LNCAP (cell line): ENCODE measurements around the gene GPER1.

Experiments used
- TF ChIP-seq, protein P1 (sequence below): fragments of 450-650 bp; IDR thresholded peaks from 2 replicates; pipeline ENCODE4 v1.5.1; 2017; ENCODE audit warnings: mild to moderate bottlenecking

Gene GPER1

DNA sequence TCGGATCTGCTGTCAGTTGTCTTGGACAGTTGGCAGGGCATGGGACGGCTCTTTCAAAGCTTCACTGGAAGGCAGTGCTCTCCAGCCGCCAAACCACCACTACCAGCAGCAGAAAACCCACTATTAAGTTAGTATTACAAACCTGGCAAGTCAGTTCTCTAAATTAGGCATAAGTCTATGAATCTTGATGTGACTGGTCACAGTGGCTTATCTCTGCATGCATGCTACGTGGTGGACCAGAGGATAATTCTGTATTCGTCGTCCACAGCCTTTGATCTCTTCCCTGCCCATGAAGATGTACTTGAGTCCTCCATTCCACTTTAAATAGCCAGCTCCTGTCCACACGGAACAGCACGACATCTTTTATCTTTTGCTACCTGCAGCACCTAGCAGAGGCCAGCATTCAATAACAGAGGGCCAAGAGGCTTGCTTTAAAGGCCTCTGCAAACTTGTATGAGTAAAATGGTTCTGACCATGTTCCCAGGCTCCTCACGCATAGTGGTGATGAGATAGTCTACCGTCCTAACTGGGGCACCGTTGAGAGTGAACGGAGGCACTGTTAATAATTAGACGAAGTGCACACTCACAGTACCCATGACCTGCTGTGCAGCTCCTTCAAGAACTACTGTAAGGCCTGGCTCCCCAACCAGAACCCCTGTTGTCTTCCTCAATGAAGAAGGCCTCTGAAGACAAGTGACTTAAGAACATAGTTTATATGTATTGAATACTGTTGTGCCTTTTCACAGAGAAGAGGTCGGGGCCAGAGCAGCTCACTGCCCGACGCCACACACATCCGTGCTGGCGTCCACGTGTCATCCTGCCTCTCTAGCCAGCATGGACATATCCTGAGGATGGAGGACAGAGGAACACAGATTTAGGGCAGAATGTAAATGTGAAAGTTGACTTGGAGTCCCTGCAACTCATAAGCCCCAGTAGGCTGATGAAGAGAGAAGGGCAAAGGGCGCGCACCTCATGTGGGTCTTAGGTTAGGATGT is 42.5 kb upstream of the GPER1 start:
- TF ChIP-seq, protein P1, sequence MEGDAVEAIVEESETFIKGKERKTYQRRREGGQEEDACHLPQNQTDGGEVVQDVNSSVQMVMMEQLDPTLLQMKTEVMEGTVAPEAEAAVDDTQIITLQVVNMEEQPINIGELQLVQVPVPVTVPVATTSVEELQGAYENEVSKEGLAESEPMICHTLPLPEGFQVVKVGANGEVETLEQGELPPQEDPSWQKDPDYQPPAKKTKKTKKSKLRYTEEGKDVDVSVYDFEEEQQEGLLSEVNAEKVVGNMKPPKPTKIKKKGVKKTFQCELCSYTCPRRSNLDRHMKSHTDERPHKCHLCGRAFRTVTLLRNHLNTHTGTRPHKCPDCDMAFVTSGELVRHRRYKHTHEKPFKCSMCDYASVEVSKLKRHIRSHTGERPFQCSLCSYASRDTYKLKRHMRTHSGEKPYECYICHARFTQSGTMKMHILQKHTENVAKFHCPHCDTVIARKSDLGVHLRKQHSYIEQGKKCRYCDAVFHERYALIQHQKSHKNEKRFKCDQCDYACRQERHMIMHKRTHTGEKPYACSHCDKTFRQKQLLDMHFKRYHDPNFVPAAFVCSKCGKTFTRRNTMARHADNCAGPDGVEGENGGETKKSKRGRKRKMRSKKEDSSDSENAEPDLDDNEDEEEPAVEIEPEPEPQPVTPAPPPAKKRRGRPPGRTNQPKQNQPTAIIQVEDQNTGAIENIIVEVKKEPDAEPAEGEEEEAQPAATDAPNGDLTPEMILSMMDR = no peak

- TF ChIP-seq, protein P1 = no peak
These were observed 40.9 kb upstream of the GPER1 start for GRCh38 chr7:1046722-1047679.

GRCh38 chr7:1049006-1049741 is 38.7 kb upstream of the GPER1 start:
- TF ChIP-seq, protein P1 = no peak

DNA sequence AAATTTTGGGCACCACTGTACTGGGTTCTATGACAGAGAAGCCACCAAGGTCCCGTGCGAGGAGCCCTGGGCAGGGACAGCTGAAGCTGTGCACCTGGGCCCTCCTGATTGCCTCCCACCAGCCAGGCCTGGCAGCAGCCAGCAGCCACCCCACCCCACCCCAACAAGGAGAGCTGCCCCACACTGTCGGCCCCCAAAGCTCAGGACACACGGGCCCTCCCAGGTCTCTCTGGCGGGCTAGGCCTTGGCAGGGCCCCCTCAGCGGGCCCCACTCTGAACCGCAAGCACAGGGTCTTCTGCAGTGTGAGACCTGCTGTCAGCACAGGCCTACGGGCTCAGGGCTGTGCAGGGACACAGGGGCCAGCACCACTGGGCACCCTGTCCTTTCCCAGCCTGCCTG is 38.1 kb upstream of the GPER1 start:
- TF ChIP-seq, protein P1 = no peak

DNA sequence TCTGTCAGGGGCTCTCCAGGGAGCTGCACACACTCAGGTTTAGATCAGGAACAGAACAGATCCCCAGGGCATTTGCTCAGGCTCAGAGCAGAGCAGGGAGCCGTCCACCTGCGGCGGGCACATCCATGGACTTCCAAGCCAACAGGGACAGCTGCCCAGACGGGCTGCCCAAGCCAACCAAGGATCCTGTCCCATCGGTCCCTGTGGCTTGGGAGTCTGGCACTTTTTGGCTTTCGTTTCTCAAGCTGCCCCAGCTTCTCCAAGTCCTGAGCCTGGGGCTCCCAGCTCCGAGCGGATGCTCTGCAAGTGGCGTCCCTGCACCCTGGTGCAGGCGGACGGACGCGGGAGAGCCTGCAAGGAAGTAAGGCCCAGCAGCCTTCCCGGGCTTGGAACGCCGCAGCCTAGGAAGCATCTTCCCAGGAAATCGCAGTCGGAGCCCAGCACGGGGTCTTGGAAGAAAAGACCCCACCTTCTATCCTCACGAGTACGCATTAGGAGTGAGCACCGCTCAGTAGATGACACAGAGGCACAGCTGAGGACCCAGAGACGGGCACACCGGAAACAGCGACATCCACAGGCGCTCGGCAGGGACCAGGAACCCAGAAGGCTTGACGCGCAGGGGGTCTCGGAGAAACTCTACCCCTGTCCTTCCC is 37.5 kb upstream of the GPER1 start:
- TF ChIP-seq, protein P1 = no peak

DNA sequence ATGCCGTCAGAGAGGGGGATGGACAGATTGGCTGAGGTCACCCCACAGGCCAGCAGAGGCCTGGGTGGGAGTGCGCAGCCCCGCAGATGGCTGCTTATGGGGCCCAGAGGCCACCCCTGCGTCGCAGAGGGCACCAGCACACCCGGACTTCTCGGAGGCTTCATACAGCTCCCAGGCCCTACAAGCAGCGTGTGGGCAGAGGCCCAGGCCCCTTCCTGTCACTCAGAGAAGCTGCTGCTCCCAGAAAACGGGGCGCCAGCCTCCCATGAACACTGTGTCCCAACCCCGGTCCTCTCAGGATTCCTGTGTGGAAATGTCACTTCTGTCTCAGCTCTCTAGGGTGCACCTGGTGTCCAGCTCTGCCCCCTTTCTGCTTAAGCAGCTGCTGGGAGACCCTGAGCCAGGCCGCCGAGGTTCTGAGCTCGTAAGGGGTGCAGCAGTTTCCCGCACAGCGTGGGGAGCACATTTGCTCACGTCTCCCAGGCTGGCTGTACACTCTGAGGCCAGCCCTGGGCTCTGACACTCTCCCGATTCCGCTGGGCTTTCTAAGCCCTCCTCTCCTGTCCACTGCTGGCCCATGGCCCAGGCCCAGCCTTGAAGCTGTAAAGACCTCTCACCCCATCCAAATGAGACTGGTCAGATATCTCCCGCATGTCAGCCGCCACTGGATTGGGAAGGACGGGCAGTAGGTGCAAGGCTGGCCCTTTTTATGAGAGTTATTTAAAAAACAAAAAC is 36.8 kb upstream of the GPER1 start:
- TF ChIP-seq, protein P1 = no peak
